HG03060 (cell line): Measurements from ENCODE around the gene P2RX1.

Source experiments
- ATAC-seq: cut with Tn5 transposase; IDR thresholded peaks from one replicate; pipeline ENCODE4 v1.9.1; 2021; ENCODE audit warnings: low read depth, moderate number of reproducible peaks; ENCODE audit not compliant: unreplicated experiment

P2RX1 gene

GRCh38 chr17:3890082-3890877 lies 26.0 kb downstream of the P2RX1 start:
- no peak for ATAC-seq

DNA sequence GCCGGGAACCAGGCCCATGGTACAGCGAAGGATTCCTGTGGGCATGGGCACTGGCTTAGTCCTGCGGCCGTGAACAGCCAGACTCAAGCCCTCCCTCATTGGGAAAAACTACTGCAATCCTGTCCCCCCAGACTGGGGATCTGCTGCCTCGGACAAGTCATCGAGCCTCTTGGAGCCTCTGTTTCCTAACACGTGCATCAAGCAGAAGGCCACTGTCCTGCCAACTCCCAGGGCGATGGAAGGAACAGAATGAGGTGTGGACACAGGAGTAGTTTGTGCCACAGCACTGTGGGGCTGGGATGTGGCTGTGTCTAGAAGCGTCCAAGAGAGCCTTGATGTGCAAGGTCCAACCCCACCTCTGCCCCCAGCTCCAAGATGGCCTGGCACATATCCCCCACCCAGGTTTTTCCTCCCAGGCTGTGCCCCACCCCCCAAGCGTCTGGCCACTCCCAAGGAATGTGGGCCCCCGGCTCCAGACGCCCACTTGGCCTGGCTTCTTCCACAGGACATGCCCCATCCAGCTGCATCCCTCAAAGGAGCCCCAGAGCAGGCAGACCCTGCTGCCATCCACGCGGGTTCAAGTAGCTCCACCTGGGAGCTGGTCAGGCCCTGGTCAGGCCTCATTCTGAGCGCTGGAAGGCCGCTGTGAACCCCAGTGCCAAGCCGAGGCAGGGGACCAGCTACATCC lies 26.8 kb downstream of the P2RX1 start:
- ATAC-seq = no peak

GRCh38 chr17:3888343-3889171 lies 27.7 kb downstream of the P2RX1 start:
- no peak for ATAC-seq

GRCh38 chr17:3887804-3888203 lies 28.5 kb downstream of the P2RX1 start:
- no peak for ATAC-seq

GRCh38 chr17:3887394-3887793 lies 28.9 kb downstream of the P2RX1 start:
- ATAC-seq = no peak

GRCh38 chr17:3886776-3887175 lies 29.5 kb downstream of the P2RX1 start:
- no peak for ATAC-seq

DNA sequence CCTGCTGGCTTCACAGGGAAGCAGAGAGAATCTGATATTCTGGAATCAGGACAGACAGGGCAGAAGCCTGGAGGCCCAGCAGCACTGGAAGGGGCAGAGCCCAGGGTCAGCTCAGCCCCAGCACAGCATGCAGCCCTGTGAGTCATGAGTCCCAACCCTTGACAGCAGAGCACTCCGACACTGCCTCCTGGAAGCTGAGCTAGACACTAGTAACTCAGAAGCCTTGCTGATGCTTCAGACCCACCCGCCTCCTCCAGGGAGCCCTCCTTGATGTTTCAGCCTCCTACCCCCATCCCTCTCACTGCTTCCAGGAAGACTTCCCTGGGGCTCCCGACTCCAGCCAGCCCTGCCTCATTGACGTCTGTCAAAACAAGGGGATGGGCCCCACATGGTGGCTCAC lies 30.3 kb downstream of the P2RX1 start:
- no peak for ATAC-seq

- ATAC-seq = no peak
Observed at GRCh38 chr17:3885271-3885670, 31.0 kb downstream of the P2RX1 start.

DNA sequence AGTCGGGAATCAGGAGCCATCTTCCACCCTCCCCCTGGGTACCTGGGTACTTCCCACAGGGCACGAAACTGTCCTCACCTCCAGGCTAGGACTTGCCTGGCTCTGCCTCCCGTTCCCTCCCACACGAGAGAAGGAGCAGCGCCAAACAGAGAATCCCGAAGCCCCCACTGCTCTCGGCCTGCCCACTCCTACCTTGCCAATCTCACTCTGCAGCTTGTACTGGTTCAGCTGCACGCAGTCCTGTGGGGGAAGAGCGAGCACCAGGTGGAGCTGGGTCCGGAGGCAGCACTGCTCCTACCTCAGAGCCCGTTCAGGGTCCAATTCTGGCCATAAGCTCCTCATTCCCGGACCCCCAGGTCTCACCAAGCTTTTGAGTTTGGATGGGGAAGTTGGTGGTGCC lies 32.1 kb downstream of the P2RX1 start:
- ATAC-seq = no peak

- ATAC-seq = no peak
Observed at GRCh38 chr17:3882276-3882675, 34.0 kb downstream of the P2RX1 start.

DNA sequence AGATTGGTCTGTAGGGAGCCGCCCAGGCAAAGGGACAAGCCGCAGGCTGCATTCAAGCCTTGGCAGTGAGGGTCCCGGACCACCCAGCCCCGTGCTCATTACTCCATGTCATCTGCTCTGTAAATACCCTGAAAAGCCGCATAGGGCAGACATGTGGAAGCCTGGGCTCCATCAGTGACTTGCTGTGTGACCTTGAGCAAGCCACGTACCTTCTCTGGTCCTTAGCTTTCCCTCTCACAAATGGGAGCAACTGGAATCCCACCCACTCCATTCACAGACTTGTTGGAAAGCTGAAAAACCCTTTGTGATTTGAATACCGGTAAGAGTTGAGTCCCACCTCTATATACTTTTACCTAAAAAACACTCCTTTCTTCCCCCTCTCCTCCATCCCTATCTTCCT lies 35.3 kb downstream of the P2RX1 start:
- ATAC-seq = no peak

DNA sequence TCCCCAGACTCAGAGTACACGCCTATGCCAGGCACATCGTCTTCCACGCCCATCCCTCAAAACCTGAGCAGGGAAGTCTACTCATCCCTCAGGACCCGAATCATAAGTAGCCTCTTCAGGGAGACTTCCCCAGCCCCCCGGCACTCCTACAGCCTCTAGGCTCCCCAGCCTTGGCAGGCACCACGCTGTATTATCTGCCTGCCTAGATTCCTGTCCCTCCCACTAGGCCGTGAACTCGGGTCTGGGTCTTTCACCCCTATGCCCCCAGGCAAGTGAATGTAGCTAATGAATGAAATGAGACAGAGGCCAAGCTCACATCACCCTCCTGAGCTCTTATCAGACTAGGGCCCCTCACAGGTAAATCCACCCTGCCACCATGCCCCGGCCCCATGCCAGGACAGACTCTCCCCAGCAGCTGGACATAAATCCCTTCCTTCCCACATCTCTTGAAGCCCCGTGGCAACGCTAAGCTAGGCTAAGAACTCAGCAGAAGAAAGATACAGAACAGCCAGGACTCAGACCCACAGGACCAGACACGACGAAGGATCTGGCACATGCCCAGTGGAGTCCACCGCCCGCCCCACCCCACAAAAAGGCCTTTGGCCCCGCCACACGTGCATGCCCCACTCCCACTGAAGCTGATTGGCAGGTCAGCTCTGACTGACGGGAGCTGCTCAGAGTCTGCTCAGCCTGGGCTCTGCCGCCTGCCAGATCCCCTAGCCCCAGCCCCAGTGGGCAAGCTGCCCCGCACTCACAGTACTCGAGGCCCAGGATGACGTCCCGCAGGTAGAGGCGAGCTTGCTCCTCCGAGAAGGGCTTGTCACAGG lies 36.5 kb downstream of the P2RX1 start:
- ATAC-seq = no peak

- ATAC-seq = no peak
Observed at GRCh38 chr17:3879186-3879585, 37.1 kb downstream of the P2RX1 start.

- ATAC-seq = no peak
Observed at GRCh38 chr17:3877220-3877619, 39.0 kb downstream of the P2RX1 start.

- ATAC-seq = no peak
Observed at GRCh38 chr17:3875317-3875716, 40.9 kb downstream of the P2RX1 start.

DNA sequence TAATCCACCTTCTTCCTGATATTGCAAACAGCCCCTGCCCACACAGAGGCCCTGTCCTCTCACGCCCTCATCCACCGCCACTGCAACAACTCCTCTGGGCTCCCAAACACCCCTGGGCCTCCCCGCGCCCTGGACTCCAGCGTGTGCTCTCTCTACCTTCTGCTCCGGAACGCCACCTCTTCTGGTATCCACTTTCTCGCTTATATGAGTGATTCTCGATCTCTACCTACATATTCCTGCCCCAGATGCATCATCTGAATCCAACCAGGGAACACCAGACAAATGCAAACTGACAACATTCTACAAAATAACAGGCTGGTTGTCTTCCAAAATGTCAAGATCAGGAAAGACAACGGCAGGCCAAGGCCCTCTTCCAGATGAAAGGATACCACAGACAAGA lies 42.4 kb downstream of the P2RX1 start:
- ATAC-seq = no peak

DNA sequence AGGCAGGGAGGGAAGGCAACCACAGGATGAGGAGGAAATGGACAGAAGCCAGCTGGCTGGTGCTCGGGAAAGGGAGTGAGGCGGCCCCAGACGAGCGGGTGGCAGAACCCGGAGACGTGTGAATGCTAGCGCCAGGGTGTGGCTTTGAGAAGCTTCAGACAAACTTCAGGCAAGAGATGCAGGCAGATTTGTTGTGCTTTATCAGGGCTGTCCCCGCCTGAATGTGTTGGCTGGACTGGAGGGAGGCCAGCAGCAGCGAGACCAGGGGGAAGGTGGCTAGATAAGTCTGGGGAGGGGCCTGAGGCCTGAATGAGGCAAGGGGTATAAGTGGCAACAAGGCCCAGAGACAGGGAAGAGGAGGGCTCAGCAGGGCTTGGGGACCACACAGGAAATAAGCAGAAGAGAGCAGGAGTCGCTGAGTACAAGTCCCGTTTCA lies 45.4 kb downstream of the P2RX1 start:
- ATAC-seq = no peak

DNA sequence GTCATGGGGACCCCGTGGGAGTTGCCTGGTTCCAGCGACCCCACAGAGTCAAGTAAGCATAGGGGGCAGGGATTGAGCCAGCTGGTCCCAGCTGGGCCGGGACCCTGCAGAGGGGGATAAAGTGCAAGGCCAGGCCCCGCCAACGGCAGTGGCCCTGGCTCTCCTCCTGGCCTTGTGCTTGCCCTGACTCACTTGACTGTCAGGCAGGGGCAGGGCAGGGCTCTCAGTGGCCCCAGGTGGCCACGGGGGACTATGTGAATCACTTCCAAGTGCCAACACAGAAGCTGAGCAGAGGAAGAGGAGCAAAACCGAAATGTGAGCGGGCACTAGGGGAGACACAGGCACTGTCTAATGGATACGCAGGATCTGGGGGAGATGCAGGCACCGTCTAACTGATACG lies 48.7 kb downstream of the P2RX1 start:
- no peak for ATAC-seq

- ATAC-seq = no peak
Observed at GRCh38 chr17:3867106-3867505, 49.2 kb downstream of the P2RX1 start.

DNA sequence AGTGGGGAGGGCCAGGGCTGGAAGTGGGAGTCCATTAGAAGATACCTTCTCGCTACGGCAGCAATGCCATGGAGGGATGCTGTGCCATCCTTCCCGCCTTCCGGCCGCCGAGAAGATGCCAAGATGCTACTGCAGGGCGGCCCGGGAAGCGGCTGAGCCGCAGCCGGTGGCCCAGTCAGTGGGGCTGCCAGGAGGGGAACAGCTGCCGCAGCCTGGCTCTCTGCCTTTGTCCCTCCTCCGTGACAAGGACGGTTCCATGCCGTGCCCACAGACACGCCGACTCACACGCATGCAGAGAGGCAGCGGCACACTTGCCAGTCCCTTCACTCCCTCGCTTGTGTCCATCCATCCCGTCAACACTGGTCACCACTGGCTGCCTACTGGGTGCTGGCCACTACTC lies 50.0 kb downstream of the P2RX1 start:
- no peak for ATAC-seq
